Measurements from ENCODE around the gene PEX14.

The PEX14 gene

GRCh38 chr1:10635992-10636391 is 161.2 kb downstream of the PEX14 start:
- TF ChIP-seq EP300 (IDR thresholded peaks at IDR 0.05; ENCODE audit: borderline replicate concordance): no peak
- TF ChIP-seq CREB1 (IDR thresholded peaks at IDR 0.05; ENCODE audit: low read depth): no peak
- no peak for TF ChIP-seq TAF1 (IDR thresholded peaks at IDR 0.05; ENCODE audit: low read depth)
- no peak for TF ChIP-seq TEAD4 (IDR thresholded peaks at IDR 0.05)
- no peak for TF ChIP-seq USF1 (IDR thresholded peaks at IDR 0.05)
- no peak for TF ChIP-seq TCF12 (IDR thresholded peaks at IDR 0.05; ENCODE audit: low read depth)
- no peak for TF ChIP-seq YY1 (IDR thresholded peaks at IDR 0.05; ENCODE audit: low read depth)

- TF ChIP-seq CREB1 (IDR thresholded peaks at IDR 0.05; ENCODE audit: low read depth) (no peak), ZBTB7A (IDR thresholded peaks at IDR 0.05; ENCODE audit: low read depth) (no peak), YY1 (IDR thresholded peaks at IDR 0.05; ENCODE audit: low read depth) (no peak), REST (IDR thresholded peaks at IDR 0.05; ENCODE audit: low read depth) (no peak), CEBPB (IDR thresholded peaks at IDR 0.05) (no peak), EGR1 (IDR thresholded peaks at IDR 0.05) (no peak), TAF1 (IDR thresholded peaks at IDR 0.05; ENCODE audit: low read depth) (no peak), EP300 (IDR thresholded peaks at IDR 0.05; ENCODE audit: borderline replicate concordance) (no peak), USF1 (IDR thresholded peaks at IDR 0.05) (no peak)
Observed at GRCh38 chr1:10637400-10637799, 162.7 kb downstream of the PEX14 start.

- TF ChIP-seq ZBTB7A (IDR thresholded peaks at IDR 0.05; ENCODE audit: low read depth): no peak
- TF ChIP-seq CEBPB (IDR thresholded peaks at IDR 0.05): no peak
- TF ChIP-seq RAD21 (IDR thresholded peaks at IDR 0.05; ENCODE audit: low read depth): no peak
- TF ChIP-seq REST (IDR thresholded peaks at IDR 0.05; ENCODE audit: low read depth): no peak
Observed at GRCh38 chr1:10637834-10638558, 163.2 kb downstream of the PEX14 start.

GRCh38 chr1:10638559-10639005 is 163.8 kb downstream of the PEX14 start:
- TF ChIP-seq NFIC (IDR thresholded peaks at IDR 0.05) (no peak), USF1 (IDR thresholded peaks at IDR 0.05) (no peak), TAF1 (IDR thresholded peaks at IDR 0.05; ENCODE audit: low read depth) (no peak), REST (IDR thresholded peaks at IDR 0.05; ENCODE audit: low read depth) (no peak), MAX (IDR thresholded peaks at IDR 0.05) (no peak), EP300 (IDR thresholded peaks at IDR 0.05; ENCODE audit: borderline replicate concordance) (no peak), TCF12 (IDR thresholded peaks at IDR 0.05; ENCODE audit: low read depth) (no peak), CREB1 (IDR thresholded peaks at IDR 0.05; ENCODE audit: low read depth) (no peak), EGR1 (IDR thresholded peaks at IDR 0.05) (no peak), ZBTB7A (IDR thresholded peaks at IDR 0.05; ENCODE audit: low read depth) (no peak), FOXM1 (IDR thresholded peaks at IDR 0.05; ENCODE audit: borderline replicate concordance, low read depth) (no peak), YY1 (IDR thresholded peaks at IDR 0.05; ENCODE audit: low read depth) (no peak), RAD21 (IDR thresholded peaks at IDR 0.05; ENCODE audit: low read depth) (no peak), TEAD4 (IDR thresholded peaks at IDR 0.05) (no peak), CEBPB (IDR thresholded peaks at IDR 0.05) (no peak)

Measured in Ishikawa (cell line).